SKM-1 treated with dmso at 0.1 percent for 144 hours (cell line): Measurements from ENCODE around the gene FAM241A.
"Not testable (repeated sequence)": the region's sequence is repeated elsewhere in the genome, so short reads cannot be mapped to it uniquely, and the experiment has no call there.

ENCODE experiments used
- DNase-seq: peaks from one replicate; lab custom pipeline; 2025; ENCODE audit not compliant: unreplicated experiment; lab: John Stamatoyannopoulos, UW

FAM241A gene

DNA sequence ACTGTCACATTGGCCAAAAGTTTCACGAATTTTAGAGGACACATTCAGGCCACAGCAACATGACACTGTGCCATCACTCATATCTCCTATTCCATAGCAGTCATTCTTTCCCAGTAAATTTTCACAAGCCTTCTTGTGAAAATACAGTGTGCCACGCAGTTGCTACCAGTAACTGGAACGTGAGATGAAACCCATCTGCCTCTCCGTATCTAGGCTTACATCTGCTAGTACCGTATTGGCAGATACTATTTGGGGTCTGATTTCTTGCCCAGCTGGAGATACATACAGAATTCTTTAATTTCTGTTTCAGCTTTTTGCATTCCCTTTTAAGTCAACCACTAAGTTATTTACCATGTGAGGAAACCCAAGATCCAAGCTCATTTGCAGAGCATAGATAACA lies 8.7 kb upstream of the FAM241A start:
- no peak for DNase-seq

GRCh38 chr4:112138538-112138937 lies 6.7 kb upstream of the FAM241A start:
- no peak for DNase-seq

DNA sequence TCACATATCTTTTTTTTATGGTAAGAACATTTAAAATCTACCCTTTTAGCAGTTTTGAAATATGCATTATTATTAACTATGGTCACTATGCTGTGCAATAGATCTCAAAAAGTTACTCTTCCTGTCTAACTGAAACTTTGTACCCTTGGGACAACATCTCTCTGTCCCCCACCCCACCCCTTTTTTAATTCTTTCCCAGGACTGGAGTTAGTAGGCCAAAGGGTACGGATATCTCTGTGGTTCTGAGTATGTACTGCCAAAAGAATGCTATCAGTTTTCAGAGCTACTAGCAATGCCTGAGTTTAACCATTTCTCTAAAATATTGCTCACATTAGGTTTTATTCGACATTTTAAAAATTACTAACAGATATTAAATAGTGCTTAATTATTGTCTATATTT lies 4.7 kb upstream of the FAM241A start:
- no peak for DNase-seq

DNA sequence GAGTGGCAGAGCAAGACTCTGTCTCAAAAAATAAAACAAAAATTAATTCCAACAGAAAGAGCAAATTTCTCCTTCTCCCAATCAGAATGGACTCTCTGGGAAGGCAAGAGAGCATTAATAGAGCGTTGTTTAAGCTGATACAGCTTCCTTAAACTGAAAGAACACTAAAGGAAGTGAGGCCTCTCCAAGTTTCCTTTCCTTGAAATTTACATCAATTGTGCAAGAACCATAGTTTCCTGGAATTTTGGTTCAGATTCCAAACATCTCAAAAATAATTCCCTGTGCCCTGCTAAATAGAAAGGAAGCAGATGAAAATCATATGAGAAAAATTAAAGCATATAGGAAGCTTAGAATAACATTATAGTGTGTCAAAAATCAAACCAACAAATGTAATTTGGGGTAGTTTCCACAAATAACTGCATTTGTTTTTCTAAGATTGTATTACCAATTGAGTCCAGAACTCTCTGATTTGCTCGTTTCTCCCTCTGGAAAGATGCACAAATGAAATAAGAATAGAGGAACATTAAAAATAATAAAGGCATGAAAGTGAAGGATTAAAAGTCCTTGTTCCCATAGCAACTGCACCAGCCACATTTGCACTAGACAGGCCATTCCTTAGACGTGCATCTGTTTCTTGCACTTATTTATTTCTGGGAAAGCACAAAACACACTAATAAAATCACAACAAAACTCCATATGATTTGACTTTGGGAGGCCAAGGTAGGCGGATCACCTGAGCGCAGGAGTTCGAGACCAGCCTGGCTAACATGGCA lies 3.7 kb upstream of the FAM241A start:
- no peak for DNase-seq

- DNase-seq, result no peak
Measured at GRCh38 chr4:112142182-112142581, 3.1 kb upstream of the FAM241A start.

- no peak for DNase-seq
Measured at GRCh38 chr4:112143781-112144180, 1.5 kb upstream of the FAM241A start.

- DNase-seq, result no peak
Measured at GRCh38 chr4:112144546-112145325, 518 bp upstream of the FAM241A start.

DNA sequence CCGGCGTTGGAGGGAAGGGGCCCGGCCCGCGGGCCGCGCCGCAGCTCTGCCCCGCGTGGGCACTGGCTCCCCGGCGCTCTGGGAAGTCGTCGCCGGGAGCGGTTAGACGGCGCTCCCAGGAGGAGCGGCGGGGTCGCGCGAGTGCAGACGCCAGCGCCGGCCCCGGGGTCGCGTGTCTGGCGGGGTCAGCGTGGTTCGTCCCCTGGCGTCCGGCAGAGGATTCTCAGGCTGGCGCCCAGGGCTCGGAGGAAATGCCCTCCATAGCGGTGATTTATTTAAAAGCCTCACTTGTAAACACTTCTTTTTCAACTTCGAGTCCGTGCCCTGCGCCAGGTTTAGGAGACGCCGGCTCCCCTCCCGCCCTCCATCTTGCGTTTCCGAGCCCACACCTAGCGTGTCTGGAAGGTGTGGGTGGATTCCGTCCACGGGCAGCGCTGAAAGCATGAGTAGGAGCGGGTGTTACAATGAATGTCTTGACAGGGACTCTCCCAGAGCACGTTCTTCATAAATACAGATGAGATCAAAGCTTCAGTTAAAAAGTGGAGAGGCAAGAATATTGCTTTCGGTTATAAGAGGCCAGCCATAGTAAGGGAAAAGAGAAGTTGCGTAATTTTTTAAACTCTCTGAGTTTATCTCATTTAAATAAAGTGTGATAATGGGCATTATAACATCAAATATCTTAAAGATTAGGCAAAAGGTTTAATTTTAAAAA lies 692 bp downstream of the FAM241A start:
- DNase-seq, result peak; percentile 72

DNA sequence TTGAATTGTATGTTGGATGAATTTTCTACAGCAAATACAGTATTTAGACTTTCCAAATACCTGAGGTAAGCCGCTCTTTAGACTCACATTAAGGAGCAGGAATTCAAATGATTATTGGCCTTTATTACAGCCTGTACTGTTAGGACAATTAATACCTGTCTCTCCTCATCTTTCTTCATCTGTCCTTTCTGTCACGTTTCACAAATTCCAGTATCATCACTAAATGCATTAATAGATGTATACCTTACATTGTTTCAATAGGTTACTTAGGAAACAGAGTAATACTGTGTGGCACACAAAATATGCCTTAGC lies 1.2 kb downstream of the FAM241A start:
- DNase-seq, result no peak

DNA sequence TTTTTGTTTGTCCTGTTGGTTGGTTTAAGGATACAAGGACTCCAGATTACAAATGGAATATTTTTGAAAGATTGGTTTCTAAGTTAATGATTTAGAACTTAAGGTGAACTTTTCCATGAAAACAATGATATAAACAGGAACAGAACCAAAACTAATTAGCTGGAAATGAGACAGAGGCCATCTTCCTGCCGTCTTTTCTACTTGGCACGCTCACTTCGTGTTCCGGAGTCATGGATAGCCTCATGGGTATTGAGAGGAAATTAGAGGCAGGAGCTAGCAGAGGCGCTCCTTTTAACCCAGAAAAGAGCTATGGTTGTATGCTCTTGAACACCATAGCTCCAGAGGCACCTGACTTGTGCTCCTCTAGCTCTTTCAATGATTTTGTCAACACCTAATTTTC lies 2.4 kb downstream of the FAM241A start:
- no peak for DNase-seq

DNA sequence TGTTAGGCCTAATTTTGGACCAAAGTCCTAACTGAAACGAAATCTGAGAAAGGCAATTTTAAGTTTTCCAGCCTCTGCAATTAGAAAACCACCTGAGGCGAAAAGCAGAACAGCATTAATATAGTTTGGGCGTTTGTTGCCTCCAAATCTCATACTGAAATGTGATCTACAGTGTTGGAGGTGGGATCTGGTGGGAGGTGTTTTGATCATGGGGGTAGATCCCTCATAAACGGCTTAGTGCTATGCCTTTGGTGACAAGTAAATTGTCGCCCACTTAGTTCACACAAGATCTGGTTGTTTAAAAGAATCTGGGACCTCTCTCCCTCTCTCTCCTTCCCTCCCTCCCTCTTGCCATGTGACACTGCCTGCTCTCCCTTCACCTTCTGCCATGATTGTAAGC lies 5.7 kb downstream of the FAM241A start:
- DNase-seq, result no peak

GRCh38 chr4:112152521-112152920 lies 7.3 kb downstream of the FAM241A start:
- no peak for DNase-seq

DNA sequence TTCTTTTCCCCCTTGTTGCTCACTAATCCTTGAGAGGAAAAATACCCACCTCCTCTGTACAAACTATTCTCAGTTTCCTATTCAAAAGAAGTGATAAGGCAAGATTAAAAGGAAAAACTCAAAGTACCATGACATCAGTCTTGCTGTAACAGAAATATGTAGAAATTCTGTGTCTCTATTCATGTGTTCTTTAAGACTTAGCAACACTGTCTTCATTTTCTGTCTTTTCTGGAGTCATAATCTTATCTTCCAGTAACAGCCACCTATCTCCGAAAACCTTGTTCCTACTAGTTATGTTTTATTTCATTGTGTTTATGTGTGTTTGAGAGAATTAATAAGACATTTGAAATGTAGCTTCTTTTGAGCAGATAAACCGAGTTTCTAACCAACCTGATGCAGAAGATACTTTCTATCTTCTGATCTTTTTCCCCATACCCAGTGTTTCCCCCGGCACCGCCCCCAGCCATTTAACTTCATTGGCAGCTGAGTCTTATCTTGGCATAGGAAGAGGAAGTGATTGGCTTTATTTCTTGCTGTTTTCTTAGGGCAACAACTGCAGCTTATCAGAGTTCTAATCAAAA lies 8.0 kb downstream of the FAM241A start:
- DNase-seq, result no peak

DNA sequence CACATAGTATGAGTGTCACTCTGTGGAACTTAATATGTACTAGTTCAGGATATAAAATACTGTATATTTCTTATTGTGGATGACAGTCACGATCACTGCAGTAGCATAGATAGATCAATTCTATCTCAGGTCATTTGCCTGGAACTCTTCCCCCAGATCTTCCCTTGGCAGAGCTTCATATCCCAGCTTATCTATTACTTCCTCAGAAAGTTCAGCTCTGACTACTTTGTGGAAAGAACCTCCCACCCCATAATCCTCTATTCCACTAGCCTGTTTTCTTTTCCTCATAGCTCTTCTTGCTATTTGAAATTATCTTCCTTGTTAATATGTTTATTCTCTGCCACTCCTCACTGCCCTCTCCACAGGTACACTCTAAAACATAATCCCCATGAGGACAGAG lies 10.9 kb downstream of the FAM241A start:
- DNase-seq, result no peak

DNA sequence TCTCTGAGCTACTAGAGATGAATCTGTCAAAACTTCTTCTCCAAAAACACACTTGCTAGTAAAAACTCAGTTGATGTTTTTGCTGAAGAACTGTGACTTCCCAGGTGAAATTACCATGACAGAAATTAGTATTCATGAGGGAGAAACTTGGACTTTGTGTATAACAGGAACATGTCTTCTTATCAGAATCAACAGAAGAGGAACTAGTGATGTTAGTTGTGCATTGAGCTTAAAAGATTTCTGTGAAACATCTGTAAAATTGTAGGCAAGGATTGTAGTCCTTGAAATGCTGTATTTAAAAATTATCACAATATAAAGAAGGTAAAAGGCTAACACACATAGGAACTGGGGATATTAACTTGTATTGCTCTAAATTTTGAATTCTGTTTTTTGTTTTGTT lies 11.3 kb downstream of the FAM241A start:
- DNase-seq, result no peak

DNA sequence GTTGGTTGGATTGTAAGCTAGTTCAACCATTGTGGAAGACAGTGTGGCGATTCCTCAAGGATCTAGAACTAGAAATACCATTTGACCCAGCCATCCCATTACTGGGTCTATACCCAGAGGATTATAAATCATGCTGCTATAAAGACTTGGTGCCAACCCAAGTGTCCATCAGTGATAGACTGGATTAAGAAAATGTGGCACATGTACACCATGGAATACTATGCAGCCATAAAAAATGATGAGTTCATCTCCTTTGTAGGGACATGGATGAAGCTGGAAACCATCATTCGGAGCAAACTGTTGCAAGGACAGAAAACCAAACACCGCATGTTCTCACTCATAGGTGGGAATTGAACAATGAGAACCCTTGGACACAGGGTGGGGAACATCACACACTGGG lies 18.5 kb downstream of the FAM241A start:
- not testable (repeated sequence) for DNase-seq

- no peak for DNase-seq
Measured at GRCh38 chr4:112167794-112168193, 22.5 kb downstream of the FAM241A start.

GRCh38 chr4:112168719-112169500 lies 23.7 kb downstream of the FAM241A start:
- no peak for DNase-seq

DNA sequence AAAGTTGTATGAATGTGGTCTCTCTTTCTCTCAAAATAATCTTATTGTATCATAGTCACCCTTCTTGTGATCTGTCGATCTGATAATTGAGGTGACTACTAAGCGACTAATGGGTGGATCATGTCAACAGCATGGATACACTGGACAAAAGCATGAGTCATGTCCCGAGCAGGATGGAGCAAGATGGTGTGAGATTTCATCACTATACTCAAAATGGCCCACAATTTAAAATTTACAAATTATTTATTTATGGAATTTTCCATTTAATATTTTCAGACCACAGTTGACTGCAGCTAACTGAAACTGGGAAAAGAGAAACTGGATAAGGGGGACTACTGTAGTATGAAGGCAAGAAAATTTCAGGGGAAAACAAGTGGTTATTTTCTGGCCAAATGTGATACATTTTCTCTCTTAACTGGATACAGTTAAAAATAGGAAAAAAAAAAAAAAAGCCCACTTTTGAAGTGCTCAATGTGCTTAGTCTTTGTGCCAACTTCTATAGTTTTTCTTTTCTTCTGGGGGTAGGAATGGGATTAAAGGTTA lies 25.3 kb downstream of the FAM241A start:
- DNase-seq, result no peak

DNA sequence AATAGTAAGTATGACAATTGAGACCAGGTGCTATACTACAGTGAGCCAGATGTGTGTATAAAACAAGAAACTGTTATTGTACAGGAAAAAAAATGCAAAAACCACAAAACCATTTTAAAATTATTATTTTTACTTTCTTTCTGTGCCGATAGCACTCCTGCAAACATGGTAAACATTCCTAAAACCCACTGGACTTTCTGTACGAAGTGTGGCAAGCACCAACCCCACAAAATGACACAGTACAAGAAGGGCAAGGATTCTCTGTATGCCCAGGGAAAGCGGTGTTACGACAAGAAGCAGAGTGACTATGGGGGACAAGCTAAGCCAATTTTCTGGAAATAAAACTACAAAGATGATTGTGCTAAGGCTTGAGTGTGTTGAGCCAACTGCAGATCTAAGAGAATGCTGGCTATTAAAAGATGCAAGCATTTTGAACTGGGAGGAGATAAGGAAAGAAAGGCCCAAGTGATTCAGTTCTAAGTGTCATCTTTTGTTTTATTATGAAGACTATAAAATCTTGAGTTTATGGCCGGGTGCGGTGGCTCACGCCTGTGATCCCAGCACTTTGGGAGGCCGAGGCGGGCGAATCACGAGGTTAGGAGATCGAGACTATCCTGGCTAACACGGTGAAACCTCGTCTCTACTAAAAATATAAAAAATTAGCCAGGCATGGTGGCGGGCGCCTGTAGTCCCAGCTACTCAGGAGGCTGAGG lies 26.0 kb downstream of the FAM241A start:
- DNase-seq, result not testable (repeated sequence)
